Nephron progenitor cell (in vitro differentiated cells): ENCODE results near the gene SORCS2.

ENCODE experiments used
- DNase-seq: peaks from one replicate; pipeline ENCODE4 v3.0.0; 2021
- H3K27ac Mint-ChIP-seq: 2 replicates; pipeline ENCODE4 v1.8.0; 2021; ENCODE audit warnings: mild to moderate bottlenecking, moderate library complexity, mixed read lengths
- H3K27me3 Mint-ChIP-seq: 2 replicates; pipeline ENCODE4 v1.8.0; 2021; ENCODE audit warnings: mild to moderate bottlenecking, low read depth, mixed read lengths; ENCODE audit not compliant: poor library complexity
- H3K36me3 Mint-ChIP-seq: 2 replicates; pipeline ENCODE4 v1.8.0; 2021; ENCODE audit warnings: low read depth, mixed read lengths
- H3K4me1 Mint-ChIP-seq: 2 replicates; pipeline ENCODE4 v1.8.0; 2021; ENCODE audit warnings: mixed read lengths
- H3K4me3 Mint-ChIP-seq: 2 replicates; pipeline ENCODE4 v1.8.0; 2021; ENCODE audit warnings: mild to moderate bottlenecking, moderate library complexity, mixed read lengths
- H3K9me3 Mint-ChIP-seq: 2 replicates; pipeline ENCODE4 v1.8.0; 2021; ENCODE audit warnings: mild to moderate bottlenecking, moderate library complexity, mixed read lengths
- TF ChIP-seq, protein P1 (sequence below): fragments of 200-600 bp; sonication (generic); IDR thresholded peaks from 2 replicates; pipeline ENCODE4 v1.5.0; 2021; ENCODE audit warnings: antibody characterized with exemption

The SORCS2 gene

DNA sequence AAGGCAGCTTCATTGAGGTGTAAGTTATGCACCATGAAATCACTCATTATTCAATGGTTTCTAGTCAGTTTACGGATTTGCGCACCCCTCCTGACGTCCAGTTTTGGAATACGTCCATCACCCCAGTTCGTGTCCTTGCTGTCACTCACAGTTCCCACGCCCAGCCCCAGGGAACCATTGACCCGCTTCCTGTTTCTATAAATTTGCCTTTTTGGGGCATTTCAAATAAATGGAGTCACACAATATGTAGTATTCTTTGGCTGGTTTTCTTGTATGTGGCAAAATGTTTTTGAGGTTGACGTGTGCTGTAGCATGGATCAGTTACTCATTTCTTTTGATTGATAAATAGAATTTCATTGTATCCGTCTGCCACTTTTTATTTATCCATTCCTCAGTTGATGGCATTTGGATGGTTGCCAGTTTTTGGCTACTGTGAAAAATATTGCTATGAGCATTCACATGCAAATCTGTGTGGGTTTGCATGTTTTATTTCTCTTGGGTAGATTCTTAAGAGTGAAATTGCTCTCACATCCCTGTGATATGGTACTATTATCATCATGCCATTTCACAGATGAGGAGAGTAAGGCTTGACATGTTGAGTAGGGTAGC, 18.4 kb upstream of the SORCS2 start:
- H3K9me3 Mint-ChIP-seq: peaks cover 13% of the 10 kb centered on the region
- H3K27me3 Mint-ChIP-seq: peaks cover 13% of the 10 kb centered on the region
- H3K4me1 Mint-ChIP-seq: peaks cover 39% of the 10 kb centered on the region
- no peak overlapping the region for H3K27ac Mint-ChIP-seq
- H3K36me3 Mint-ChIP-seq: peaks cover 8% of the 10 kb centered on the region
- TF ChIP-seq, protein P1, sequence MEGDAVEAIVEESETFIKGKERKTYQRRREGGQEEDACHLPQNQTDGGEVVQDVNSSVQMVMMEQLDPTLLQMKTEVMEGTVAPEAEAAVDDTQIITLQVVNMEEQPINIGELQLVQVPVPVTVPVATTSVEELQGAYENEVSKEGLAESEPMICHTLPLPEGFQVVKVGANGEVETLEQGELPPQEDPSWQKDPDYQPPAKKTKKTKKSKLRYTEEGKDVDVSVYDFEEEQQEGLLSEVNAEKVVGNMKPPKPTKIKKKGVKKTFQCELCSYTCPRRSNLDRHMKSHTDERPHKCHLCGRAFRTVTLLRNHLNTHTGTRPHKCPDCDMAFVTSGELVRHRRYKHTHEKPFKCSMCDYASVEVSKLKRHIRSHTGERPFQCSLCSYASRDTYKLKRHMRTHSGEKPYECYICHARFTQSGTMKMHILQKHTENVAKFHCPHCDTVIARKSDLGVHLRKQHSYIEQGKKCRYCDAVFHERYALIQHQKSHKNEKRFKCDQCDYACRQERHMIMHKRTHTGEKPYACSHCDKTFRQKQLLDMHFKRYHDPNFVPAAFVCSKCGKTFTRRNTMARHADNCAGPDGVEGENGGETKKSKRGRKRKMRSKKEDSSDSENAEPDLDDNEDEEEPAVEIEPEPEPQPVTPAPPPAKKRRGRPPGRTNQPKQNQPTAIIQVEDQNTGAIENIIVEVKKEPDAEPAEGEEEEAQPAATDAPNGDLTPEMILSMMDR: no peak
- H3K4me3 Mint-ChIP-seq: no peak overlapping the region
- DNase-seq: no peak

- Mint-ChIP-seq H3K27me3 (peaks cover 21% of the 10 kb centered on the region), H3K27ac (no peak overlapping the region), H3K9me3 (peaks cover 16% of the 10 kb centered on the region), H3K4me1 (no peaks in the 10 kb centered on the region), H3K4me3 (no peak overlapping the region), H3K36me3 (peaks cover 8% of the 10 kb centered on the region)
- DNase-seq: no peak
- TF ChIP-seq, protein P1: no peak
Observed at GRCh38 chr4:7179158-7179557, 13.2 kb upstream of the SORCS2 start.

DNA sequence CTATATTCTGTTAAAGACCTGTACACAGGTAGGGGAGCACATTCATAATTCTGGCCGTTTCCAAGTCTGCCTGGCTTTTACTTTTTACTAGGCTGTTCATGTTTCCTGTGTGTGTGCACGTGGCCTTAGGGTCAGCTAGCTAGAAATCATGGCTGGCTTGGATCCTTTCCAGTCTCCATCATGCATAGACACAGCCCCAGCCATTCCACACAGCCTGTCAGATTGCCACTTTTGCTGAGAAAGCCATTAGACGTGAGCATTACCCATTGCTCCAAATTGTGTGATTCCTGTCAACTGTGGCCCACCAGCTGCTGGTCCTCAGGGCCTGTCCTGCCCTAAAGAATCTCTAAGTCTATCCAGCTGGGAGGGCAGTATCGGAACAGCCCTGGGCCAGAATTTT, 11.4 kb upstream of the SORCS2 start:
- H3K9me3 Mint-ChIP-seq: peaks cover 16% of the 10 kb centered on the region

DNA sequence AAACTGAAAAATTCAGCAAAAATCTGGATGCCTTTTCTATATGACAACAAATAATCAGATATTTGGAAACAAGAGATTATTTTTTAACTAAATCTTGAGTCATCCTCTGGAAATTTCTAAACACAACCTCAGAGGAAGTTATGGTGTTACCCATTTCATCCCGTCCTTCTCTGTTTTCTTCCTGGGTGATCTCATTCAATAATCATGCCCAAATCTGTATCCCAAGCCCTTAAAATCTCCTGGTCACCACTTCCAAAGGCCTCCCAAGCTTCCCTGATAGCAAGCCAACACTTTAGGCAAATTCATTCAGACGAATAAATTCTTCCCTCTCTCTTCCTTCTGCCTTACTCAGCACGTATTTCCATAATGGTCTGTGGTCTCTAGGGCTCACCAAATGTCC, 9.7 kb upstream of the SORCS2 start:
- Mint-ChIP-seq H3K9me3 (peaks cover 16% of the 10 kb centered on the region), H3K4me3 (no peak overlapping the region), H3K4me1 (no peaks in the 10 kb centered on the region), H3K27me3 (peaks cover 17% of the 10 kb centered on the region), H3K27ac (no peak overlapping the region), H3K36me3 (peaks cover 8% of the 10 kb centered on the region)
- DNase-seq: no peak
- TF ChIP-seq, protein P1: no peak

More for the DNA sequence above, 11.4 kb upstream of the SORCS2 start:
- Mint-ChIP-seq H3K27ac (no peak overlapping the region), H3K36me3 (peaks cover 8% of the 10 kb centered on the region), H3K4me3 (no peak overlapping the region), H3K4me1 (no peaks in the 10 kb centered on the region), H3K27me3 (peaks cover 19% of the 10 kb centered on the region)
- DNase-seq: no peak
- TF ChIP-seq, protein P1: no peak

DNA sequence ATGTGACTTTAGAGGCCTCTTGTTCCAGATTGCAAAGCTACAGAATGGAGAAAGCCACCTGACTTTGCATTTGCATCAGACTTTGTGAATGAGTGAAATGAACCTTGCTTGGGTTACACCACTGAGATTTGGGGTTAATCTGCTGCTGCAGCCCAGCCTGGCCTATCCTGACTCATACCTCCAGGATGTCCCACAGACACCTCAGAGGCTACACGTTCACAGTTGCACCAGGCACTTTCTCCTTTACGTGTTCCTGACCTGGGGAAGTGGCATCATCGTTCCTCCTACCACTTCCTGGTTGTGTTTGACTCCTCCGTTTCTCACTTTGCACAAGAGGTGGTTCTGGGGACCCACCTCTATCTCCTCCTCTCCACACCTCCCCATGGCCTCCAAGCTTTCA, 9.2 kb upstream of the SORCS2 start:
- DNase-seq: no peak
- H3K4me3 Mint-ChIP-seq: no peak overlapping the region
- peaks cover 18% of the 10 kb centered on the region for H3K27me3 Mint-ChIP-seq
- no peak overlapping the region for H3K27ac Mint-ChIP-seq
- peaks cover 8% of the 10 kb centered on the region for H3K36me3 Mint-ChIP-seq
- H3K9me3 Mint-ChIP-seq: peaks cover 16% of the 10 kb centered on the region
- TF ChIP-seq, protein P1: no peak
- H3K4me1 Mint-ChIP-seq: no peaks in the 10 kb centered on the region

- Mint-ChIP-seq H3K27ac (no peak overlapping the region), H3K36me3 (peaks cover 8% of the 10 kb centered on the region), H3K4me1 (peaks cover 2% of the 10 kb centered on the region), H3K4me3 (no peak overlapping the region), H3K27me3 (peaks cover 24% of the 10 kb centered on the region), H3K9me3 (peaks cover 16% of the 10 kb centered on the region)
- no peak for DNase-seq
- TF ChIP-seq, protein P1: no peak
Observed at GRCh38 chr4:7183780-7184460, 8.4 kb upstream of the SORCS2 start.
